GM13976 (cell line): Measurements from ENCODE around the gene OR2W3.

Experiments used
- DNase-seq: peaks from one replicate; pipeline ENCODE4 v3.0.0; 2012; ENCODE audit warnings: low spot score
- CTCF ChIP-seq: IDR thresholded peaks from 2 replicates; pipeline ENCODE4 v1.5.1; 2012; ENCODE audit warnings: borderline replicate concordance, mild to moderate bottlenecking; ENCODE audit not compliant: insufficient read depth; ENCODE audit errors: extremely low read depth, missing control alignments, control extremely low read depth
- in situ Hi-C: fragments of 300-500 bp; cut with MboI; formaldehyde crosslinking; loops from one replicate; pipeline ENCODE4 v1.12.0; 2022; ENCODE audit warnings: low sequenced_read_pairs, mixed read lengths, inconsistent platforms; ENCODE audit not compliant: unreplicated experiment

OR2W3 gene

DNA sequence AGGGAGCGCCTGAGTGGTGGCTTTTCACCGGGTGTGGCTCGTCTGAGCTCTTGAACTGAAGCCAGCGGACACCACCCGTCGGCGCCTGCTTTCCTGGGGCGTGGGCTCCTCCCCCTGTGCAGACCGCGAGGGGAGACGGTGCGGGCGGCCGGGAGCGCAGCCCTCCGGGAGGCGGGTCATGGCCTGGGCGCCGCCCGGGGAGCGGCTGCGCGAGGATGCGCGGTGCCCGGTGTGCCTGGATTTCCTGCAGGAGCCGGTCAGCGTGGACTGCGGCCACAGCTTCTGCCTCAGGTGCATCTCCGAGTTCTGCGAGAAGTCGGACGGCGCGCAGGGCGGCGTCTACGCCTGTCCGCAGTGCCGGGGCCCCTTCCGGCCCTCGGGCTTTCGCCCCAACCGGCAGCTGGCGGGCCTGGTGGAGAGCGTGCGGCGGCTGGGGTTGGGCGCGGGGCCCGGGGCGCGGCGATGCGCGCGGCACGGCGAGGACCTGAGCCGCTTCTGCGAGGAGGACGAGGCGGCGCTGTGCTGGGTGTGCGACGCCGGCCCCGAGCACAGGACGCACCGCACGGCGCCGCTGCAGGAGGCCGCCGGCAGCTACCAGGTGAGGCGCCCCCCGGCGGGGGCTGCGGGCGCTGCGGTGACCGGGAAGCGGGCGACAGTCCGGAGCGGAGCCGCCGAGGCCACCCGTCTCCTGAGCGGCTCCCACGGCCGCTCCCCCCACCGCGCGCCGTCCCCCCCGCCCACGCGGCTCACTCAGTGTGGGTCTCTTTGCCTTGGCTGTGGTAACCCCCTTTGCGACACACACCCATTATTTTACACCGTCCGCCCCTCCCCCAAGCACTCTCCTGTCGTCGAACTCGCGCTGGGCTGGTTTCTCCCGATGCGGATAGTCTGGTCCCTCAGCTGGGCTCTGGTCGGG is 38.1 kb upstream of the OR2W3 start, which contains the start of gene TRIM58:
TSS of gene TRIM58 (plus strand) at position 119 of the 916 bp plus-strand sequence. CDS start at position 179, 60 bp downstream.
- DNase-seq, result peak; percentile 46
- in situ Hi-C loops, result no loop called here

GRCh38 chr1:247857985-247858619 is 37.3 kb upstream of the OR2W3 start:
- TF ChIP-seq CTCF, result no peak
- in situ Hi-C loops, result no loop called here
- DNase-seq, result no peak

More for the DNA sequence above, 38.1 kb upstream of the OR2W3 start, which contains the start of gene TRIM58:
- no peak for TF ChIP-seq CTCF

DNA sequence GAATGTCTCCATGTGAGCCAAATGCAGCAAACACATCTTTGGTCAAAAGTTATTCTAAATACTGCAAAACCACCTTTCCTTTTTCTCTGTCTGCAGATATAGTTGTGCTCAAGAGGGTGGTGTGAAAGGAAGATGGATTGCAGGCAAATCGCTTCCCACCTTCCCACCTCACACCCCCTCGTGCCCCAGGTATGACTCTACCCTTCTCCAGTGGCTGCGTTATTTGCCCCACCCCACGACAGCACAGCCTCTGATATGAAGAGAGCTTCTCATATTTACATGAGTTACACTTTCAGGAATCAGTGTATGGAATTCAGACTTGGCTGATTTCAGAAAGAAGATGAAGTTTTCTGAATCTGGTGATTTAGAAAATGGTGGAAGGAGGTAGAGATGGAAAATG is 32.6 kb upstream of the OR2W3 start:
- in situ Hi-C loops, result no loop called here
- no peak for TF ChIP-seq CTCF

GRCh38 chr1:247864644-247865043 is 30.7 kb upstream of the OR2W3 start:
- DNase-seq, result no peak
- no peak for TF ChIP-seq CTCF
- in situ Hi-C loops, result no loop called here

More for the DNA sequence above, 32.6 kb upstream of the OR2W3 start:
- DNase-seq, result no peak

DNA sequence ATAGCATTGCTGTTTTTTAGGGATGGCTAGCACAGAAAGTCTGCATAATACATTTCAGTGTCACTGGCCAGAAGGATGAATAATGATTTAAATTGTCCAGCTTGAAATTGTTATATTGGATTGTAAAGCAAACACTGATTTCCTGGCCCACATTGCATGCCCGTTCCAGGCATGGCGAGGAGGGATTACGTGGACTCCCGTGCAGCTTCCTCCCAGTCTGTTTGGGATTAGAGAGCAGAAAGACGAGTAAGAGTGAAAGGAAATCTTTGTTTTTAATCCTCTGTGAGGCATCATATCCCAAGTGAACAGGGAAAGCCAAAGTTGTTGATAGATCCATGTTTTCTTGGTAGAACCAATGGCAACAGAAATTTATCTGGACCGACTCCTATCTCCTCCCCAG is 30.0 kb upstream of the OR2W3 start:
- in situ Hi-C loops, result no loop called here
- TF ChIP-seq CTCF, result no peak
- DNase-seq, result no peak

DNA sequence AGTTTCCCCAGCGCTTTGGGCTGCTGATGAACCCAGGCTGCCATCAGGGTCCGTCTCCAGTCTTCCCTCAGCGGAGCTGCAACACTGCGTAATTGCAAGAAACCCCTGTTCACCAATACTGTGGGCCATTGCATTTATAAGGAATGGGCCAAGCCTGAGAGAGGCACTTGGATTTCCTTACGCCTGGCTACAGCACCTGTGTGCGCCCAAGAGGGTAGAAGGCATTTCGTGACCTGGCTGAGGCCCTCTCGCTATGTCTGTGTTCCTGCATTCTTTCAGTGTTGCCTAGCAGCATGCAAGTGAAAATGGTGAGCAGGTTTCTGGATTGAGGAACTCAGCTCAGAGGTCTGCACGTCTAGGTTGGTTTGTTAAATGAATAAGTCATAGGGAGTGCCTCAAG is 12.0 kb upstream of the OR2W3 start:
- DNase-seq, result no peak
- no peak for TF ChIP-seq CTCF
- in situ Hi-C loops, result no loop called here
